ENCODE results near the gene CNPY1.

Gene CNPY1

GRCh38 chr7:155483868-155484325 lies 62.5 kb downstream of the CNPY1 start:
- peaks cover 22% of the 10 kb centered on the region for H3K4me1 Mint-ChIP-seq
- no peaks in the 10 kb centered on the region for H3K36me3 Mint-ChIP-seq (ENCODE audit: low read depth)
- H3K27me3 Mint-ChIP-seq (ENCODE audit: low read depth, poor library complexity): peaks cover 56% of the 10 kb centered on the region
- TF ChIP-seq, protein P1, sequence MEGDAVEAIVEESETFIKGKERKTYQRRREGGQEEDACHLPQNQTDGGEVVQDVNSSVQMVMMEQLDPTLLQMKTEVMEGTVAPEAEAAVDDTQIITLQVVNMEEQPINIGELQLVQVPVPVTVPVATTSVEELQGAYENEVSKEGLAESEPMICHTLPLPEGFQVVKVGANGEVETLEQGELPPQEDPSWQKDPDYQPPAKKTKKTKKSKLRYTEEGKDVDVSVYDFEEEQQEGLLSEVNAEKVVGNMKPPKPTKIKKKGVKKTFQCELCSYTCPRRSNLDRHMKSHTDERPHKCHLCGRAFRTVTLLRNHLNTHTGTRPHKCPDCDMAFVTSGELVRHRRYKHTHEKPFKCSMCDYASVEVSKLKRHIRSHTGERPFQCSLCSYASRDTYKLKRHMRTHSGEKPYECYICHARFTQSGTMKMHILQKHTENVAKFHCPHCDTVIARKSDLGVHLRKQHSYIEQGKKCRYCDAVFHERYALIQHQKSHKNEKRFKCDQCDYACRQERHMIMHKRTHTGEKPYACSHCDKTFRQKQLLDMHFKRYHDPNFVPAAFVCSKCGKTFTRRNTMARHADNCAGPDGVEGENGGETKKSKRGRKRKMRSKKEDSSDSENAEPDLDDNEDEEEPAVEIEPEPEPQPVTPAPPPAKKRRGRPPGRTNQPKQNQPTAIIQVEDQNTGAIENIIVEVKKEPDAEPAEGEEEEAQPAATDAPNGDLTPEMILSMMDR (IDR thresholded peaks at IDR 0.05): no peak
- no peak overlapping the region for H3K27ac Mint-ChIP-seq
- no peaks in the 10 kb centered on the region for H3K9me3 Mint-ChIP-seq
- no peak for DNase-seq
- no peak overlapping the region for H3K4me3 Mint-ChIP-seq

GRCh38 chr7:155483245-155483644 lies 63.1 kb downstream of the CNPY1 start:
- TF ChIP-seq, protein P1 (IDR thresholded peaks at IDR 0.05): no peak
- H3K9me3 Mint-ChIP-seq: no peaks in the 10 kb centered on the region
- no peak overlapping the region for H3K27ac Mint-ChIP-seq
- no peak overlapping the region for H3K4me3 Mint-ChIP-seq
- peaks cover 62% of the 10 kb centered on the region for H3K27me3 Mint-ChIP-seq (ENCODE audit: low read depth, poor library complexity)
- no peak for DNase-seq
- H3K36me3 Mint-ChIP-seq (ENCODE audit: low read depth): no peaks in the 10 kb centered on the region
- H3K4me1 Mint-ChIP-seq: peaks cover 19% of the 10 kb centered on the region

GRCh38 chr7:155482511-155483183 lies 63.7 kb downstream of the CNPY1 start:
- H3K4me3 Mint-ChIP-seq: no peak overlapping the region
- DNase-seq: no peak
- no peaks in the 10 kb centered on the region for H3K9me3 Mint-ChIP-seq
- peaks cover 64% of the 10 kb centered on the region for H3K27me3 Mint-ChIP-seq (ENCODE audit: low read depth, poor library complexity)
- no peak overlapping the region for H3K27ac Mint-ChIP-seq
- peaks cover 14% of the 10 kb centered on the region for H3K4me1 Mint-ChIP-seq
- TF ChIP-seq, protein P1 (IDR thresholded peaks at IDR 0.05): no peak
- no peaks in the 10 kb centered on the region for H3K36me3 Mint-ChIP-seq (ENCODE audit: low read depth)

- no peak overlapping the region for H3K27ac Mint-ChIP-seq
- TF ChIP-seq, protein P1 (IDR thresholded peaks at IDR 0.05): no peak
- peaks cover 11% of the 10 kb centered on the region for H3K4me1 Mint-ChIP-seq
Observed at GRCh38 chr7:155481764-155482163, 64.6 kb downstream of the CNPY1 start.

DNA sequence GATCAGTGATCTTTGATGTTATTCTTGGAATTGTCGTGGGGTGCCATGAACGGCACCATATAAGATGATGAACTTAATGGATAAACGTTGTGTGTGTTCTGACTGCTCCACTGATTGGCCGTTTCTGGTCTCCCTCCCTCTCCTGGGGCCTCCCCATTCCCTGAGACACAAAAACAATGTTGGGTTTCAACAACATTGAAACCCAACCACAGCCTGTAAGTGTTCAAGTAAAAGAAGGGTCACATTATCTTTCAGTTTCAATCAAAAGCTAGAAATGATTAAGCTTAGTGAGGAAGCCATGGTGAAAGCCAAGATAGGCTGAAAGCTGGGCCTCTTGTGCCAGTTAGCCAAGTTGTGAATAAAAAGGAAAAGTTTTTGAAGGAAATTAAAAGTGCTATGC lies 68.9 kb downstream of the CNPY1 start:
- peaks cover 83% of the 10 kb centered on the region for H3K27me3 Mint-ChIP-seq (ENCODE audit: low read depth, poor library complexity)
- H3K4me1 Mint-ChIP-seq: peaks cover 9% of the 10 kb centered on the region
- TF ChIP-seq, protein P1 (IDR thresholded peaks at IDR 0.05): no peak
- no peak overlapping the region for H3K27ac Mint-ChIP-seq
- DNase-seq: no peak
- H3K36me3 Mint-ChIP-seq (ENCODE audit: low read depth): no peaks in the 10 kb centered on the region
- no peak overlapping the region for H3K4me3 Mint-ChIP-seq
- H3K9me3 Mint-ChIP-seq: peaks cover 13% of the 10 kb centered on the region

More at GRCh38 chr7:155481764-155482163, 64.6 kb downstream of the CNPY1 start:
- H3K9me3 Mint-ChIP-seq: no peaks in the 10 kb centered on the region
- H3K27me3 Mint-ChIP-seq (ENCODE audit: low read depth, poor library complexity): peaks cover 66% of the 10 kb centered on the region
- H3K36me3 Mint-ChIP-seq (ENCODE audit: low read depth): no peaks in the 10 kb centered on the region
- DNase-seq: no peak
- no peak overlapping the region for H3K4me3 Mint-ChIP-seq

DNA sequence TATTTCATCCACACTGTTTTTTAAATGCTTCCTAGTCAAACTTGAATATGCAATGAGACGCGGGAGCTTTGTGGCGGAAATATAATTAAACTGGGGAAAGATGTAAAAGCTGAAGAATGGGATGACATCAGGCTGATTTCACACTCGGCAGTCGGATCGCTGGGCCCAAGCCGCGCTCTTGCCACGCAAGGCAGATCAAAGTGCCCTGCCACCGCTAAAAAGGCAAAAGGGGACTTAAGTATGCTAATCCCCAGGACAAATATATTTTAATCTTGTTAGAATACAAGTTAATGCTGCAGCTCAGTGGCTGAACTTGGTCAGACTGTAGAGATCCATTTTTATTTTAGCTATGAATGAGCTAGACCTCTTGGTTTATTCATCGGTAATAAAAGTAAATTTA lies 74.6 kb downstream of the CNPY1 start:
- Mint-ChIP-seq H3K9me3 (peaks cover 13% of the 10 kb centered on the region), H3K4me3 (no peak overlapping the region), H3K36me3 (ENCODE audit: low read depth) (no peaks in the 10 kb centered on the region), H3K27me3 (ENCODE audit: low read depth, poor library complexity) (peaks cover 100% of the 10 kb centered on the region), H3K4me1 (peaks cover 23% of the 10 kb centered on the region), H3K27ac (no peak overlapping the region)
- TF ChIP-seq, protein P1 (IDR thresholded peaks at IDR 0.05): no peak
- no peak for DNase-seq
